ENCODE results near the gene WFS1.
A peak's percentile ranks its signal among the peaks of the same experiment; 100 is the strongest.

Gene WFS1

DNA sequence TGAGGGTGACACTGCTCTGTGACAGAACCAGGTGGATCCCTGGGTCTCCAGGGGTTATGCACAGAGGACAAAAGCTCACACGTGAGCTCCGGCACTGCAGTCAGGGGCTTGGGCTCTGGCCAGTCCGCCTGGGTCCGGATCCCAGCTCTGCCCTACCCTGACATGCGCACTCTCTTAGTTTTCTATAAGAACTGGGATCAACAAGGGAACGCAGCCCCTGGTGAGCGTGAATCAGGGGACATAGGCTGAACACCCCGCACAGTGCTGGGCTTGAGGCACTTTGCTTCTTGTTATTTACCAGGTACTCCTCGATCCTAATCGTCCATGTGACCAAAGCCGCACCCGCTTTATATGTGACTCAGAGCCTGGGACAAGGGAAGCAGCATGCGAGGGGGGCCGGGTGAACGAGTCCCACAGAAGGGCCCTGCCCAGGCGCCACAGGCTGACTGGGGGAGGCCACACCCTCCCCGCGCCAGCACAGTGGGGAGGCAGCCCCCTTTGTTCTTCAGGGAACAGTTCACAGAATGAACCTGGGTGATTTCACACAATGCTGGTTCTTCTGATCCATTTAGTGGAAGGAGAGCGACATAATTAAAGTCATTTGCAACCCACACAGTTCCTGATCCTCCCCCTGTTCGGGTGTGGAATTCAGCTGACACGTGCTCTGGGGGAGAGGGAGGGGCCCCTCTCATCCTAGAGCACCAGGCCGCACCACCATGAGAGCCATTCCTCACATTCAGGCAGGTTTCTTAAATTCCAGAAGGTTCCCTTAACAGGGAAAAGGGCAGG, 55.5 kb downstream of the WFS1 start:
- peak; percentile 48 for DNase-seq (ENCODE audit: low read depth, low spot score)

DNA sequence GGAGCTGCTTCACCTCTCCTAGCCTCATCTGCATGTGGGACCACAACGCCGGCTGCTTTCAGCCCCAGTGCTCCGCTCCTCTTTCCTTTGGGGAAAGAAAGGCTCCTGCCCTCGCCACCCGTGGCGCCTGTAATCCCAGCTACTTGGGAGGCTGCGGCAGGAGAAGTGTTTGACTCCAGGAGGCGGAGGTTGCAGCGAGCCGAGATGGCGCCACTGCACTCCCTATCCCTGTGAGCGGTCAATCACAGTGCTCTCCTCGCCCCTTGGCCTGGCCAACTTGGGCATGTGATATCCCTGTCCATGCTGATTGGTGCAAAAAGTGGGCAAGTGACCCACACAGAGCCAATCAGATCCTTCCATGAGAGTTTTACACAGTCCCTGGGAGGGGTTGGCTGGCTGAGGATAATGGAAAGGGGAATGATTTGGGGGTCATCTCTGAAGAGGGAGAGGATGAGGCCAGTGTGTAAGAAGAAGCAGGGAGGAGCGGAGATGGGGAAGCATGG, 56.2 kb downstream of the WFS1 start:
- DNase-seq (ENCODE audit: low read depth, low spot score): peak; percentile 37

DNA sequence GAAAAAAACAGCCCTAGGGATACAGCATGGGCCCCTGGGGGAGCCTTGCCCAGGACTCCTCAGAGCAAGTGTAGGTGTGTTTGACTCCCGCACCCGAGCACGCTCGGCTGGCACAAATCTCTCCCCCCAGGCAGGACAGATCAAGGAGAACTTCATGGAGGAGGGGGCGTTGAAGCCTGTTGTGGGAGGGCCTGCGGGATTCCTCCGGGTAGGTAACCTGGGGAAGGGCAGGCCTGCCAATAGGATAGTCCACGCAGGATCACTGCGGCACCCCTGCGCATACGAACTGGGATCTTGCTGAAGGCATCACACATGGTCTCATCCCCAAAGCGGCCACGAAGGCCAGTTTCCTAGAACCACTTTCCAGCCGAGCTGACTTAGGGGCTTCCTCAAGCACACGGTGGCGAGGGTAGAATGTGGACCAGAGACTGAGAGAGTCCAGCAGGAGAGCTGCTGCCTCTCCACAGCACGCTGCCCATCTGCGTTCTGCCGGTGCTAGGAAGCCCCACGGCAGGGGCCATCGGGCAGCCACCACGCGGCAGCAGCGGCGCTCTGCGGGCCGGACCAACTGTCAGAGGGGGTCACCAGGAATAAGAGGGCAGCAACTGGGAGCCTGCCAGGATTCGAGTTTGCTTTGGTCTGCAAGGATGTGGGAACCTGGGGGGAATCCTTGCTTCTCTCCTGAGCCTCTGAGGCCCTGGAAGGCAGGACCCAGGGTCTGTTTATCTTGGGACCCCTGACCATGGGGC, 56.8 kb downstream of the WFS1 start:
- no peak for DNase-seq (ENCODE audit: low read depth, low spot score)

DNA sequence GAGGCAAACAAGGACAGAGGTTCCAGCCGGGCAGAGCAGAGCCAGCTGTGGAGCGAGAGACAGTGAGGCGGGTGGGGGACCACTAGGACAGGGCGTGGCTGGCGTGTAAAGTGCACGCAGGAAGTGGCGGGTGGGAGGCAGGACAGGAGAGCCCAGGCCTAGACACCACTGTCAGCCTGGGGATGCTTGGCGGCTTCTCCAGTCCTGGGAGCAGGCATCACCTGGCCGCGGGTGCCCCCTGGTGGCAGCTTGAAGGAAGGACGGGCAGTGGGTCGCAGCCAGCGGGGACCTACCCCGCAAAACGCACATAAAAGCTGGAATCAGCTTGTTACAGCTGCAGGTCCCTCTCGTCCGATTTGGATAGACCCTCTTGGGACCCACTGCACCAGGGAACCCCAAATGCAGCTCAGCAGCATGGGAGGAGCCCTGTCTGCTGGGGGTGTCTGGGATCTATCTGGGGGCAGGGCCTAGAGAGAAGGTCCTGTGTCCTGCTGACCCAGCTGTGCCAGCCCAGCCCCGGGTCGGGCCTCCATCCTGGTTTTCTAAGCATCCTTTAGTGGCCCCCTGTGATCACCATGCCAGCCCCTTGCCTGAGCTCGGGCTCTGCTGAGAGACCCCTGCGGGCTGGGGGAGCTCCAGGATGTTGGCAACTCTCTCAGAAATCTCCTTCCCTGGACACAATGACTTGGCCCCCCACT, 57.7 kb downstream of the WFS1 start:
- DNase-seq (ENCODE audit: low read depth, low spot score): peak; percentile 91

DNA sequence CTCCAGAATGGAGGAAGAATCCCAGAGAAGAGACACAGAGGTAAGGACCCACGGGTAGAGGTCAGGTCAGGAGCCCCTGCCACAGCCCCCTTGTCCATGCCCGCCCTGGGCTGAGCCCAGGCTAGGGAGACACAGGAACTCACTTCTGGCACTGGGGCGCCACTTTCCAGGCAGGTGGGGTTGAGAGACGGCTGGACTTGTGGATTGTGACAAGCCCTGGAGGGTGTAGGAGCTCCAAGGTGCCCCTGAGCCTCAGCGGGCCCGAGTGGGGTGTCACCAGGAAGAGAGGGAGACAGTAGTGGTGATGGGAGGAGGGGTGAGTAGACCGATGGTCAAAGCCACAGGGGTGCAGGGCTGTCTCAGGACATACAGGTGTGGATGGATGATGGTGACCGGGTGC, 58.9 kb downstream of the WFS1 start:
- no peak for DNase-seq (ENCODE audit: low read depth, low spot score)

DNA sequence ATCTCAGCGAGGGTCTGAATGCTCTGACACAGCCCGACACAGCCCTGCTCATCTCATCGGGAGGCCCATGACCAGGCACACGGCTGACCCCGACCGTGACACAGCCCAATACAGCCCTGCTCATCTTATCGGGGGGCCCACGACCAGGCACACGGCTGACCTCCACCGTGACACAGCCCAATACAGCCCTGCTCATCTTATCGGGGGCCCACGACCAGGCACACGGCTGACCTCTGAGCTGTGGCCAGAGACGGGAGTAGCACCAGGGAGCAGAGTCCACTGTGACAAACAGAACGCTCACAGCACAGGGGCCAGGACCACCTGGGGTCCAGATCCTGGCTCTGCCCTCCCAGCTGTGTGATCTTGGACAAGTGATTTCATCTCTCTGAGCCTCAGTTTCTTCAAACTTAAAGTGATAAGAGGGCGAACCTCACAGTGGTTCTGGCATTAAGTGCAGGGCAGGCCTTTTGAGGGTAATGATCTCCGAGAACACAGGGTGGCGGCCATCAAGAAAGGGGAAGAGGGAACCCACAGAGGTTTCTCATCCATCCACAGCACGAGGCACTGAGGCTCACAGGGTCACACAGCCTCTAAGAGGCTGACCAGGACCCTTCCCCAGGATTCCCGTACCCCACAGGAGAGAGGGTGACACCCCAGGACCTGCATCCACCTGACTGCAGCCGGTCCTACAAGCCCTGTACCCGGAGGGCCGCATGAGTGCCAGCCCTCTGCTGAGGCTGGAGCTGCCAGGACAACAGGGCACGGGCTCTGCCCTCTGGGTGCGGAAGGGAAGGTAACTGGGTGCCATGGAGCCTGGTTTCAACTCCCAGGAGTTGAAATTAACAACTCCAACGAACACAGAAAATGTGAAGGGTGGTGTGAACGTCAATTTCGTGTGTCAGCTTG, 60.1 kb downstream of the WFS1 start:
- DNase-seq (ENCODE audit: low read depth, low spot score): no peak

DNA sequence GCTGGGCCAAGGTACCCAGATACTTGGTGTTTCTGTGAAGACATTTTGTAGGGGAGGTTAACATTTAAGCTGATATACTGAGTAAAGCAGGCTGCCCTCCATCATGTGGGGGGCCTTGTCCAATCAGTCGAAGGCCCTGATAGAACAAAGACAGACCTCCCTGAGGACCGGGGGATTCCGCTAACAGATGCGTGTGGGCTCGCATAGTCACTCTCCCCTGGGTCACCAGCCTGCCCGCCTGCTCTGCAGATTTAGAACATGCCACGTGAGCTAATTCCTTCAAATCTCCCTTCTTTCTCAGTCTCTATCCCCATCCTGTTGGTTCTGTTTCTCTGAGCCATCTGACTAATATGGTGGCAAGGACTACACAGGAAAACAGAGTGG, 60.7 kb downstream of the WFS1 start:
- DNase-seq (ENCODE audit: low read depth, low spot score): no peak

DNA sequence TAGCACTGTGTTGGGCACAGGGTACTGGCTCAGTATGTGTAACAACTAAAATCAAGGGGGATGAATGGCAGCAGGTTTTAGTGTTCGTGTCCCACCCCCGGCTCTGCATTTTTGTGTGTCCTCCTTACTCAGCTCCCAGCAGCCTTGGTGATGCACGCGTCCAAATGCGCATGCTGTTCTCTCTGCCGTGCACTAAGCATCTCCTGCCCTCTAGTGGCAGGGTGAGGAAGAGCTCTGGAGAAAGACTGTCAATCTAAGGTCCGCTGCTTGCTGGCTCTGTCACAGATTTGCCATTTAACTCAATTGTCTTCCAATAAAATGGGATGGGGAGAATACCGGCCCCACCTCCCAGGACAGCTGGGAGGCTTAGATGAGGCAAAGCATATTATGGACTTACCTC, 61.4 kb downstream of the WFS1 start:
- DNase-seq (ENCODE audit: low read depth, low spot score): peak; percentile 67

DNA sequence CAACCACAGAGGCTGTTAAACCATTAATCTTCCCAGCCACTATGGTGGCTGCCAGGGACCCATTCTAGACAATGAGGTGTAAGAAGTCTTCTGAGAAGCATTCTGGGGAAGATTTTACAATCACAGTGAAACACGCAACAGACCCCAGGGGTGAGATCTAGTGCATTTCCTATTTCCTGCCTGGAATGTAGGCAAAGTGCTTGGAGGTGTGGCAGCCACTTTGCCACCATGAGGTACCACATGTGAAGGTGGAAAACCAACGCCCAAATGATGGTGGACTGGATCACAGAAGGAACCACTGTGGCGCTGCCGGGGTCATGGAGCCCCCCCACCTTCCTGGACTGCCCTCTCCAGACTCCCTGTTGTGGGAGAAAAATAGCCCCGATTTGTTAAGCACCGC, 61.8 kb downstream of the WFS1 start:
- no peak for DNase-seq (ENCODE audit: low read depth, low spot score)

DNA sequence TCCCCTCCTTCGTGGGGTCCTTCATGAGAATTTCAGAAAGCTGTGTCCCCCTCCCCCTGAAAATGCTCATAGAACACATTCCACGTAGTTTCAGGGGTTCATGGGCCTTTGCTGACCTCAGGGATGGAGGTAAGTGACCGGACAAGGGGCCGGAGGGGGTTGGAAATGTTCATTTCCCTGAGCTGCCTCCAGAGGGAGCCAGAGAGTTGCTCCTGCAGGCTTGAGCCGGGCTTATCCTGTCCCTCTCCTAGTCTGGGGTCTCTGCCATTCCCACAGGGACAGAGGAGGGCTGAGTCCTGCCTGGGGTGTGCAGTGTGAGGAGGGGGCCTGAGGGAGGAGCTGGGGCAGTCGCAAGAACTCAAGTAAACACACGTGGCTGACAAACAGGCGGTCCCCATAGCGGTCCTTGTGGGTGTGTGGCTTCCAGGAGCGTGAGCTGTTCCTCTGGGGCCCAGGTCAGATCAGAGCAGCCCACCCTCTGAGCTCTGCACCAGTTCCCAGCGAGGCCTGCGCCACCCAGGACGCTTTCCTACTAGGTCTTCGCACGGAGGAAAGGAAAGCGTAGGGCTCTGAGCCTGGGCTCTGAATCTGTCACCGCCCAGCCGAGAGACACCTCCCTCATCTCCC, 62.5 kb downstream of the WFS1 start:
- DNase-seq (ENCODE audit: low read depth, low spot score): peak; percentile 86

DNA sequence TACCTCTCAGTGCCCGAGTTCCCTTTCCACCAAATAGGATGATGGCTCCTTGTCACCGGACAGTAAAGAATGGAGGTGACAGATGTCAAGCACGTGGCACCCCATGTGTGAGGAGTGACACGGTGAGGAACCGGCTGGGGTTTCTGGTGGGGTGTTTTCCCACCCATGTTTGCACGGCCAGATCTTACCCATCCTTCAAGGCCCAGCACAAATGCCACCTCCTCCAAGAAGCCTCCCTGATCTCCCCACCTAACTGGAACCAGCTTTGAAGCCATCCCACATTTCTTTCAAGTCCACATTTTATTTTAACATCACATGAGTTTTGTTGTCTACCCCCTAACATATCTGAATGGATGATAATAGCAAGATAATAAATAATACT, 63.0 kb downstream of the WFS1 start:
- no peak for DNase-seq (ENCODE audit: low read depth, low spot score)

DNA sequence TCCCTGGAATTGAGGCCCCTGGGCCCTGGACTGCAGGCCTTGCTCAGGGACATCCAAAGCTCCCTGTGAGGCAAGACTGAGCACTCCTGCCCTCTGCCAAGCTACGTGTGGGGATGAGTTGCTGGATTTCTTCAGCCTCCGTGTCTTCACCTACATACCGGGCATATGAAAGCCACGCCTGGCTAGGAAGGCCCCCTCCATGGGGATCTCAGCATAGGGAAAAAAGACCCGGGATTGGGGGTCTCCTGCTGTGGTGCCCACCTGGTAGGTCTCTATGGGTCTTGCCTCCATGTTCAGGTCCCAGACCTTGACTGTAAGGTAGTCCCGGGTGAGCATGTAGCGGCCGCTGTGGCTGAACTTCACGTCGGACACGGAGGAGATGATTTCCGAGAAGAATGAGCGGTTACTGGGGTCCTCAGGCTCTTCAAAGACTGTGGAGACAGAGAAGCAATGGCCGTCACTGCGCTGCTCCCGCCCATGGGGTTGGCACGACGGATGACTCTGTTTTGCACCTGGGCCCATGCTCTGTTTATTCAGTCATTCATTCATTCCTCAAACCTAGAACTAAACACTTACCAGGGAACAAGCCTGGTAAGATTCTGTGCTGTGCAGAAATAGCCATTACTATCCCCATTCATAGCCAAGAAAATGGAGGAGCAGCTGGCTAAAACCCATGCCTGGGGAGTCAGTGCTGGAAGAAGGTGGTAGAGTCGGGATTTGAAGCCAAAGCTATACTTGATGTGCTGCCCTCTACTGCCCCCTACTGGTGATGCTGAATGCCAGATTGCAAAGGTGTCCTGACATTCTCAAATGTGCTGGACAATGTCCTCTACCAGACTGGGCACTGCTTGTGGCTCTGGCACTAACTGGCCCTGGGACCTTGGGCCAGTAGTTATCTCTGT, 63.9 kb downstream of the WFS1 start:
- DNase-seq (ENCODE audit: low read depth, low spot score): no peak

DNA sequence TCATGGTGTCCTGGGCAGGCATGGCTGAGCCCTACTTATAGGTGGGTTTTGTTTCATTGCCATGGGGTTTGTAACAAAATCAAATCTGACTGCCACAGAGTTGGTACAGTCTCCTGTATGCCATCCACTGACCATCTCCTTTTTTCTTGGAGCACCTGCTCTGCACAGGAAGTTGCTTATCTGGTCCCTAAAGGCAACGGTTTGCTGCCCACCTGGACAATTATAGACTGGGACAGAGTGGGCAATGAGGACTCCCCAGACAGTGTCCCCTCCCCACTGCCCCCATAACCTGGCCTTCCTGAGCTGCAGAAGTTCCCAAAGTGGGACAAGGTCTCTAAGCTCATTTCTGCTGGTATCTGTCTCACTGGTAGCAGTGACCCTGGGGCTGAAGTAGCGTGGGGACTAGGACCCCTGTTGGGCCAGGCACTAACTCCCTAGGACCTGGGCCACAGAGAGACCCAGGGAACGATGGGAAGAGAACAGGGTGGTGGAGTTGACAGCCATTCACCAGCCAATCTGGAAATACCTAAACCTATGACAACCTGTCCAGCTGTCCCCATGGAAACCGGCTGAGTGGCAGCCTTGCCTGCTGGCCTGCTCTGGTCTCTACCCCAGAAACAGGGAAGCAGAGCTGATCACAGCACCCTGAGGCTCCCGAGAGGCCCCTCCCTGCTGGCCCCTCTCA, 64.7 kb downstream of the WFS1 start:
- DNase-seq (ENCODE audit: low read depth, low spot score): no peak

DNA sequence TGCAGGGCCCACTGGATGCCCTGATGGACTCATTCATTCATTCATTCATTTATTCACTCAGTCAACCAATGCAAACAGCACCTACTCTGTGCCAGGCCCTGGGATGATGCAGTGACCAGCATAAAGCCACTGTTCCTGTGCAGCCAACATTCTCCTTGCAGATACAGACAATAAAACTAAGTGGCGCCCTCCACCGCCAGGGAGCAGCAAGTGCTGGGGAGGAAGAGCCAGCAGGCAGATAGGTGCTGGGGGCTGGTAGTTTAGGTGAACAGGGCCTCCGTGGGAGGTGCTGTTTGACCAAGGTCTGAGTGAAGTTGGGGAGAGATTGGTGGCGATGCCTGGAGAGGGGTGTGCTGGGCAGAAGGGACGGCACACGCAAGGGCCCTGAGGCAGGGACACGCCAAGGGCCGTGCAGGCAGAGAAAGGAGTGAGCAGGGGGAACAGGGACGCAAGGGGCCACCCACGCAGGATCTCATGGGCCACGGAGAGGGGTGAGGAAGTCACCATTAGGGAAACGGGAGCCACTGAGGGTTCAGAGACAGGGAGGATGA, 65.5 kb downstream of the WFS1 start:
- DNase-seq (ENCODE audit: low read depth, low spot score): no peak

DNA sequence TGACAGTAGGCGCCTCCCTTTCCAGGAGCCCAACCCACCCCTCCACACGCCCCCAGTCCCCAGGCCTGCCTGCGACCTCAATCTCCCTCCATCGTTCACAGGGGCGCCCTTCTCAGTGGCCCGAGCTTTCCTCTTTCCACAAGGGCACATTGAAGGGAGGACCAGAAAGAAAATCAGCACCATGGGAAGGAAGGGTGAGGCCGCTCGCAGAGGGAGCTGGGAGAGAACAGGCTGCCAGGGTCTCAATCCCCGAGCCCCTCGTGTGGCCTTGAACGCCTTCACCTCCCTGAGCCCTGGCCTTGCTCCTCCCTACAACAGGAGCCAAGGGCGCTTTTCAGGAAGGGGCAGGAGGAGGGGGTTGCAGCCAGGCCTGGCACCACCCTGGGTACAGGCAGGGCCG, 66.5 kb downstream of the WFS1 start:
- DNase-seq (ENCODE audit: low read depth, low spot score): no peak

DNA sequence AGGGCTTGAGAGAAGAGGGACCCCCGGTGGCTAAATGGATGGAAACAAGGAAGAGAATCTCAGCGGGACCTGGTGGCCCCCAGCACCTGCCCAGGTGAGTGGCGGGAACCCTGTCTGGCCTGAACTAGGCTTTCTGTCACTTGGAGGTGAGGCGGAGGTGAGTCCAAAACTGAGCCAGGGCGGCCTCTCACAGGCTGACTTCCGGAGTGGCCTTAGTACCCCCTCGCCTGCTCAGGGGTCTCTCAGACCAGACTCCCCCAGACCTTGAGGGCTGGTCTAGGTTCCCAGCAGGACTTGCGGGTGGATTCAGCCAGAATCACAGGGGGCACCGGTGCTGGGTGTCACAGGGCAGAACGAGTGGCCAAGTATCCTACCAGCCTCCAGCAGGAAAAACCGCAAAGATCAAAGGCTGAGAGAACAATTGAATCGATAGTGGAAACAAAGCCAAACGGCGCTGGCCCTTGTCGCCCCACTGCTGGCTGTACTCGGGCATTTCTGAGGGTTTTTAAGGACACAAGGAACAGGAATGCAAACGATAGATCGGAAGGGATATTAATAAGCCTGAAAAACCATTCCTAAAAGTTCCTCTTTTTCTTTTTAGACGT, 67.8 kb downstream of the WFS1 start:
- DNase-seq (ENCODE audit: low read depth, low spot score): peak; percentile 75

DNA sequence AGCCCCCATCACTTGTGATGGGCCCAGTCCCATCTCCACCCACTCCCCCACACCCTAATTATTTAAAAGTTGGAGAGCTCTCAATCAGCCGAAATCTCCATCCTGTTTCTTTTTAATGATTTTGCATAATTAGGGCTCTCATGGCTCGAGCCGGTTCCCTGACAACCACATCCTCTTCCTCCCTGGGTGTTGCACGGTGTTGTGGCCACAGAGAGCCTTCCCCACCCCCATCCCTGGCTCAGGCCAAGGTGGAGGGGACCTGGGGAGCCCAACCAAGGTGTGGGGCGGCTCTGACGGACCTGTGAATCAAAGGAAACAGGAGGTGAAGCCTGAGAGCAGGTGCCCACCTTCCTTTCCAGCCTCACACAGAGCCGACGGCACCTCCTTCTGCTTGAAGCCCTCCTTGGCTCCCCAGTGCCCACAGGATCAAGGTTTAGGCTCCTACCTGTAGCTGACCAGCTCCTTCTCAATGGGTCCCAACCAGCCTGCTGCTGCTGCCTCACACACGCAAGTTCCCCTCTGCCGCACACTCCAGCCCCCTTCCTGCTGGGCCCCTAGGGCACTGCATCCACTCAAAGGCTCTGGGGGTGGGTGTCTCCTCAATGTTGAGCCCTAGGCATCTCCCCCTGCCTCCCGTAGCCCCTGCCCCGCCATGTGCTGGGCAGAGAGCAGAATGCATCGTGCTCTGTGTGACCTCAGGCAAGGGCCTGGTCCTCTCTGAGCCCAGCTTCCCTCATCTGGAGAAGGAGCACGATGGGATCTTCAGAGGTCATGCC, 68.7 kb downstream of the WFS1 start:
- no peak for DNase-seq (ENCODE audit: low read depth, low spot score)
